Putamen (tissue), 1 donor: ENCODE measurements around the gene RAB39B.
"Not testable (repeated sequence)": the region's sequence is repeated elsewhere in the genome, so short reads cannot be mapped to it uniquely, and the experiment has no call there.

Source experiments
- DNase-seq: peaks from one replicate; pipeline ENCODE4 v3.0.0-alpha.2; 2016; ENCODE audit warnings: low spot score

RAB39B gene, protein sequence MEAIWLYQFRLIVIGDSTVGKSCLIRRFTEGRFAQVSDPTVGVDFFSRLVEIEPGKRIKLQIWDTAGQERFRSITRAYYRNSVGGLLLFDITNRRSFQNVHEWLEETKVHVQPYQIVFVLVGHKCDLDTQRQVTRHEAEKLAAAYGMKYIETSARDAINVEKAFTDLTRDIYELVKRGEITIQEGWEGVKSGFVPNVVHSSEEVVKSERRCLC

DNA sequence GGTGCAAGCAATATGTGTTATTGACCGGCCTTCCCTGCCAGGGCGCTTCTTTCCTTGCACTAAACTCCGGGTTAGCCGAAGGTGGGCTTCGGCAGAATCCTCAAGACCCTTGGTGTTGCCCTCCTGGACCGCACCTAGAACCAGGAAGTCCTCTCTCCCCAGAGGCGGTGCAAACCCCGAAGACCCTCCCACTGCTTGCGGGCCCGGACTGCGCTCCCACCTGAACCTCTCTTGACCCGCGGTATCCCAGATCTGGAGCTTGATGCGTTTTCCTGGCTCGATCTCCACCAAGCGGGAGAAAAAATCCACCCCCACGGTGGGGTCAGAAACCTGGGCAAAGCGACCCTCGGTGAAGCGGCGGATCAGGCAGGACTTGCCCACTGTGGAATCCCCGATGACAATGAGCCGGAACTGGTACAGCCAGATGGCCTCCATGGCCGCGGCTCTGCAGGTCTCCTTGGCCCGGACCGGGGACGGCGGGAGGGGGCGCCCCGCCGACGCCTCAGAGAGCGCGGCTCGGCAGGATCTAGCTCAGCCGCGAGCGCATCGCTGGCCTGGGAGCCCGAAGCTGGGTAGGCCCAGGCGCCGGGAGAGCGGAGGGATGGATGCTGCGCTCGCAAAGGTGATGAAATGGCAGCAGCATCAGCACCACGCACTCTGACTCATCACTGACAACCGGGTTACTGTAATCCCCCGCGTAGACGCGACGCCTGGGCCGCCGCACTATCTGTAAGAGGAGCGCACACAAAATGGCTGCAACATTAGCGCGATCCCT, at the start of gene RAB39B:
Gene RAB39B, minus strand, starts transcription at position 638 of the 775 bp plus-strand sequence. Its CDS starts 203 bp downstream, at position 435.
- DNase-seq: peak; percentile 70

DNA sequence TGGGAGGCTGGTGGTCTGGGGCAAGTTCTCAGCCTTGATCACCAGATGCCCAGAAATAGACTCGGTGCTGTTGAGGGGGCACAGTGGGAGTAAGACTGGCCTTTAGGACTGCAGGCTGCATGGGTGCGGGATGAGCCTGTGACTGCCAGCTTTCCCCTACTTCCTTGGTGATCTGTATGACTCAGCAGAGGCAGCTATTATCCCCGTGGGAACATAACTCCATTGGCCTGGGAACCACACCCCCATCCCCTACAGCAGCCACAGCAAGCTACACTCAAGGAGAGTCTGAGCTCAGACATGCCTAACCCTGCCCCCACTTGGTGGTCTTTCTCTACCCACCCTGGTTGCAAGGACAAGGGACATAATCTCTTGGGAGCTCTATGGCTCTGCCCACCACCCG, 49.5 kb upstream of the RAB39B start:
- DNase-seq: no peak

DNA sequence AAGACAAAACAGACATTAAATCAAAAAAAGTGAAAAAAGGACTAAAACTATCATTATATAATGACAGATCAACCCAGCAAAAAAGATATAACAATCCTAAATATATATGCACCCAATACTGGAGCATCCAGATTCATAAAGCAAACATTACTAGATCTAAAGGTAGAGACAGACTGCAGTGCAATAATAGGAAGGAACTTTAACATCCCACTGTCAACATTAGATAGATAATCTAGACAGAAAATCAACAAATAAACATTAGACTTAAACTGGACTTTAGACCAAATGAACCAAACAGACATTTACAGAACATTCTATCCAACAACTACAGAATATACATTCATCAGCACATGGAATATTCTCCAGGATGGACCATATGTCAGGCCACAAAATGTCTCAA, 29.5 kb upstream of the RAB39B start:
- DNase-seq: no peak

DNA sequence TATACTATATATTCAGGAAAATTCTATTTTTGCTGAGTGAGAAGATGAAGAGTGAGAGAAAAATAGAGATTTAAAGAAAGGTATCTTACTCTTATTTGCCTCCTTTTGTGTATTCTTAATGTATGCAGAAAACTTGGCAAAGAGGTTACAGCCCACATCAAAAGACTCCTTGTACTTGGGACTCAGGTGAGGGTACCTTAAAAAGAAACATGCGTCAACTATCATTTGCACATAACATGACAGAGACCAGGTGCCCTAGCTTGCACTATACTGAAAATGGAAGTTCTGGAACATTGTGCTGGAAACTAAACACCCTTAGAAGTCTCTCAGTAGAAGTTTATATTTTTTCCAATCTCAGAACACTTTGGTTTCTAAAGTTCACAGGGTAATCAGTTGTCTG, 15.6 kb upstream of the RAB39B start:
- DNase-seq: no peak

DNA sequence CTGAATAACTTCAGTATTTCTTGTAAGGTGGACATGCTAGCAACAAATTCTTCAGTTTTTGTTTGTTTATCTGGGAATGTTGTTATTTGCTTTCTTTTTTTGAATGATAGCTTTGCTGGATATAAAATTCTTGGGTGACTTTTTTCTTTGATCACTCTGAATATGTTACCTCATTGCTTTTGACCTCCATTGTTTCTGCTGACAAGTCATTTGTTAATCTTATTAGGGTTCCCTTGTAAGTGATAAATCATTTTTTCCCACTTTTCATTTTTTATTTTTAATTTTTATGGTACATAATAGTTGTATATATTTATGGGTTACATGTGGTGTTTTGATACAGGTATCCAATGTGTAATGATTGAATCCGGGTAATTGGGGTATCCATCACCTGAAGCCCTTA, 6.7 kb upstream of the RAB39B start:
- no peak for DNase-seq

DNA sequence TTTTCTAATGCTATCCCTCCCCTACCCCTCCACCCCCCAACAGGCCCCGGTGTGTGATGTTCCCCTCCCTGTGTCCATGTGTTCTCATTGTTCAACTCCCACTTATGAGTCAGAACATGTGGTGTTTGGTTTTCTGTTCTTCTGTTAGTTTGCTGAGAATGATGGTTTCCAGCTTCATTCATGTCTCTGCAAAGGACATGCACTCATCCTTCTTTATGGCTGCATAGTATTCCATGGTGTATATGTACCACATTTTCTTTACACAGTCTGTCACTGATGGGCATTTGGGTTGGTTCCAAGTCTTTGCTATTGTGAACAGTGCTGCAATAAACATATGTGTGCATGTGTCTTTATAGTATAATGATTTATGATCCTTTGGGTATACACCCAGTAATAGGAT, 3.7 kb upstream of the RAB39B start:
- DNase-seq: not testable (repeated sequence)

DNA sequence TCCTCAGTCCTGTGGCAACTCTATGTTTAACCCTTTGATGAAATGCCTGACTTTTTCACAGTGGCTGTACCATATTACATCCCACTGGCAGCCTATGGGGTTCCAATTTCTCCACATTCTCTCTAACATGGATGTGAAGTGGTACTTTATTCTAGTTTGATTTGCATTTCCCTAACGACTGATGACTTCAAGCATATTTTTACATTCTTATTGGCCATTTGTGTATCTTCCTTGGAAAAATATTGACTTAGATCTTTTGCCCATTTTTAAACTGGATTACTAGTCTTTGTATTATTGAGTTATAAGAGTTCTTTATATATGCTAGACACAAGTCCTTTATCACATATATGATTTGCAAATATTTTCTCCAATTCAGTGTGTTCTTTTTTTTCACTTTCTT, 2.1 kb upstream of the RAB39B start:
- no peak for DNase-seq

DNA sequence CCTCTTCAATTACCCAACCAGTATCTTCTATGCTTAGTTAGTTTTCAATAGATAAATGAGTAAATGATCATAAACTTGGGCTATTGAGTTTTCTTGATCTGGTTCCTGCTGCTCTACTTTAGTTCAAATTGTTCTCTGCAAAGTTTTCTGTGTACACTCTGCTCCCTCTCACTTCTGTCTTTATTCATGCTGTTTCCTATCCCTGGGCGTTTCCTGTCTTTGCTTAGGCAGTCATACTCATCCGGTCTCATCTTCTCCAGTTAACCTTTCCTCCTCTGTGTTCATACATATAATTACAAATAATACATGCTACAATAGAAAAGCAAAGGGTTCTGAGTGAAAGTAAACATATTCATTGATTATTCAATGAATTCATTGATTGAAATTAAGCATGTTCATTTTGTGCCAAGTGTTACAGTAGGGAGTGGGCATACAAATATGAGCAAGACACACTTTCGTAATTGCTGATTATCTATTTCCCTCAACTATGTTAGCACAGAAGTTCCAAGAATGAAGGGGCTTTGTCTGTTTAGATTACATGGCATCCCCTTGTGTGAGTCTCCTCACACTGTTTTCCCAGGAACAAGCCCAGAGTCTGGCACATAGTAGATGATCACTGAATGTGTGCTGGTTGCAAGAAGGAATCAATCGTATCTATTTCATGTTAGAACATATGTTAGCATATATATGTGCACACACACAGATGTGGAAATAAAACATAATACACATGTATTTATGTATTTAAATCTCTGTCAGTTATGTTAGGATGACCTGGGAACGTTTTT, 1.1 kb downstream of the RAB39B start:
- no peak for DNase-seq

DNA sequence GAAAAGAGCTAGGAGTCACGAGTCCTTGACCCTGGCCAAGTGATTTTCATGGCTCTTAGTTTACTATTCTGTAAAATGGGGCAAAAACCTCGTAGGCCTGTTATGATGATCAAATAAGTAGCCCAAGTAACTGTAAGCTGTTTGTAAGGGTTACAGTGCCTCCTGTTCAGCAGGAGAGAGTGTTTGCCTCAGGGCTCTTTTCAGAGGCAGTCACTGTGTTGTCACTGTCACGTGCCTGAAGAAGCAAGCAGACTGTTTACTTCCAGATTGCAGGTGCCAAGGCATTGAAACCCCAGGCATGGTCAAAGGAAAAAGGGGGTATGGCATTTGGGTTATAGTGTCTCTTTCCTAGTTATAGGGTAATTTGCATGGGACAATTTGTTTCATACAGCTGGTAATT, 4.5 kb downstream of the RAB39B start:
- no peak for DNase-seq

DNA sequence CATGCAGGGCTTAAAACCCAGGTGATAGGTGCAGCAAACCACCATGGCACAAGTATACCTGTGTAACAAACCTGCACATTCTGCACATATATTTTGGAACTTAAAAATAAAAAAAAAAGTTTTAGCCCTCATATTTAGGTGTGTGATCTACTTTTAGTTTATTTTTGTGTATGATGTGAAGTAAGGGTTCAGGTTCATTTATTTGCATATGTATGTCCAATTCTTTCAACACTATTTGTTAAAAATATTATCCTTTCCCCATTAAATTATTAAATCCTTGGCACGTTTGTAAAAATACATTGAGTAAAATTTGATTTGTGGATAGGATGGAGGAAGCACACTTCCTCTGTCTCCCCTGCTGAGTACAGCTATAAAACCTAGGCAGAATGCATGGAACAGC, 12.9 kb downstream of the RAB39B start:
- no peak for DNase-seq

DNA sequence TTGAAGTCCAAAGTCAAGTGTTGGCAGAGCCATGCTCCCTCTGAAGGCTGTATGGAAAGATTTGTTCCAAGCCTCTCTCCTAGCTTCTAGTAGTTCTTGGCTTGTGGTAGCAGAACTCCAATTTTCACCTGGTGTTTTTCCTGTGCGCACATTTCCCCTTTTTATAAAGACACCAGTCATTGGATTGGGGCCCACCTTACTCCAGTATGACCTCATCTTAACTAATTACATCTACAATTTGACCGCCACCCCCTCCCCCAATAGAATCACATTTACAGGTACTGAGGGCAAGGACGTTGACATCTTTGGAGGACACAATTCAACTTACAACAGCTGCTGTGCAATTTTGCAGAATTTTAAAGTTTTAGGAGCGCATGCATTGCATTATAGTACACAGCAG, 16.8 kb downstream of the RAB39B start:
- no peak for DNase-seq

DNA sequence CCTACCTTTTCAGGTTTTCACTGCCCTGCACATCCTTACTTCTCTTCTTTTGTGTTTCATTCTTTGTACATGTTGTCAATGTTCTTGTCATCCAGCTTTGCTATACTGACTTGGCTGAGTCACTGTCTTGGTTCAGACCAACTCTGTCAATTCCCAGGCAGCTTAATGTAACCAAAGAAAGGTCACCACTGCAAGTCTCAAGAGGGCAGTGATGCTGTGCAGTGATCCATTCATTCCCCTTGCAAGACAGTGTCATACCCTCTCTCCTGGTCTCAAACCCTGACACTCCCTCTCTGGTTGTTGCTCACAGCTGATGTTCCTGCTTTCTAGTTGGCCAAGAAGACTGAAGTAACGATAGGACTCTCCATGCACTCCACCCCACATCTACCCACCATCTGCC, 17.5 kb downstream of the RAB39B start:
- DNase-seq: no peak

DNA sequence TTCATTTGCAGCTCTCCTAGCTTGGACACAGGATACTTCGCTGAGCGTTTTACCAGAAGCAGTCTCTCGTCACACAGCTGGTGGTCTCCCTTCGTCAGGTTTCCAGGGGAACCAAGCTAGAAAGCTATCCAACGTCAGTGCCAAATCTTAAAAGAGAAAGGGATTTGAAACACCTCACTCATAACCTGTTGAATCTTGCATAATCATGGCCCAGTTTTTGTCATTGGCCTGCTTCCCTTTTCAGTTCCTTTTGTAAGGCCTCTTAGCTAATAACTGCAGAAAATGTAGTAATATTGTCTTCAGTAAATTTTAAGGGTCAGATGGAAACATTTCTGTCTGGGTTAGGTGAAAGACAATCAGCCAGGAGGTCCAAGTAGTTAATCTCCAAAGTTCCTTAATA, 22.0 kb downstream of the RAB39B start:
- no peak for DNase-seq

DNA sequence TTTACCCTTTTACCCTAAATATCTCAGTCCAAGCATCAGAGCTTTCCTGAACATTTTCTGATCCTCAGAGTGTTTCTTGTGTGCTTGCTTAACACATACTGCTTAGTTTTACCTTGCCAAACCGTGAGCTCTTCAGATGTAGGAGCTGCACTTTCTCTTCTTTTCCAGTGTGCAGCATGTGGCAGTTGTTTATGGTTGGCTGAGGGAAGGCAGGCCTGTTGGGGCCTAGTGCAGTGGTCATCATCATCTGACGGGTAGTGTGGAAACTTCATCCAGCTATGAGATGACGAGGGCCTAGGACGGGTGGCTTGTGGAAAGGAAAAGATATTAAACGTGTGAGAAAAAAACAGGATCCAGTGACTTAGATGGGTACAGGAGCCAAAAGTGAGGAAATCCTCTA, 26.6 kb downstream of the RAB39B start:
- DNase-seq: no peak

DNA sequence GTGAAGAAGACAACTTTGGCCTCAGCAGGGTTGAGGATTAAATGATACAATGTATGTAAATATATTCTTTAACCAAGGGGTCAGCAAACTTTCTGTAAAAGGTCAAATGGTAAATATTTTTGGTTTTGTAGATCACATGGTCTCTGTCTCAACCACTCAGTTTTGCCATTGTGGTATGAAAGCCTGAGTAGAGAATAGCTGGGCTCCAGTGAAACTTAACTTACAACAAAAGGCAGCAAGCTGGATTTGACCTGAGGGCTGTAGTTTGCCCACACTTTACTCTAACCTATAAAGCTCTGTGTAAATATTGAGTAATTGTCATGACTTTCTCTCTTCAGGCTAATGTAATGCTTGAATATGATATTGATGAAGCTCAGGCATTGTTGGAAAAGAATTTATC, 28.4 kb downstream of the RAB39B start:
- no peak for DNase-seq

DNA sequence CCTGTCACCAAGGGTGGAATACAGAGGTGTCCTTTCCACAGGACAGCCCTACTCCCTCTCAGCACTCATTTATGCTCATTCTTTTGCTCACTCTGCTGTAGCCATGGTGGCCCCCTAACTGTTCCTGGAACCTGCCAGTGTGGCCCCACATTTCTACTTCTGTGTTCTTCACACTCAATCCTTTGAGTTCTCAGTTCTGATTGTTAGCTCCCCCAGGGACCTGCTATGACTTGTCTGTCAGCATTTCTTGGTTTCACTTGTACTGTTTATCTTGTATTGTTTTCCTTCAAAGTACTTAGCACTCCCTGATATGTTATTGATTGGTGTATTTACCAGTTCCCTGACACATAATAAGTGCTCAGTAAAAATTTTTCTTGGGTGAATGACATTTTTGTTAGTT, 33.1 kb downstream of the RAB39B start:
- DNase-seq: no peak

DNA sequence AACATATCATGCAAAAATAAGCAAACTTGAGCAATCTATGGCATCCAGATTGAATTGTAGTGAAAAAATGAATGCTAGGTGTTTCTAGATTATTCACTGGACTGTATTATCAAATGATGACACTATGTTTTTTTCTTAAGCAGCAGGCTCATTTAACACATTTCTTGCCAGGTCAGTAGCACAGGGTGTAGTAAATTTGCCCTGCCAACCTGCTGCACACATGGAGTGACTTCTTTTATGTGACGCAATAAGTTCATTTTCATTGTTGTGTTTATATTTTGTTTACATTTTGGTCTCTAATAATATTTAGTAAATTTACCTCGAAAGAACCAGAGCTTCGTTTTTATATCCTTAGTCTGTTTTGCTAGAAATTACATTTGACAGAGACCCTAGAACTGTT, 38.5 kb downstream of the RAB39B start:
- DNase-seq: no peak

DNA sequence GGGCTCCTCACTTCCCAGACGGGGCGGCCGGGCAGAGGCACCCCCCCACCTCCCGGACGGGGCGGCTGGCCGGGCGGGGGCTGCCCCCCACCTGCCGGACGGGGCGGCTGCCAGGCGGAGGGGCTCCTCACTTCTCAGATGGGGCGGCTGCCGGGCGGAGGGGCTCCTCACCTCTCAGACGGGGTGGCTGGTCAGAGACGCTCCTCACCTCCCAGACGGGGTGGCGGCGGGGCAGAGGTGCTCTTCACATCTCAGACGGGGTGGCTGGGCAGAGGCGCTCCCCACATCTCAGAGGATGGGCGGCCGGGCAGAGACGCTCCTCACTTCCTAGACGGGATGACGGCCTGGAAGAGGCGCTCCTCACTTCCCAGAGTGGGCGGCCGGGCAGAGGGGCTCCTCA, 40.5 kb downstream of the RAB39B start:
- not testable (repeated sequence) for DNase-seq

DNA sequence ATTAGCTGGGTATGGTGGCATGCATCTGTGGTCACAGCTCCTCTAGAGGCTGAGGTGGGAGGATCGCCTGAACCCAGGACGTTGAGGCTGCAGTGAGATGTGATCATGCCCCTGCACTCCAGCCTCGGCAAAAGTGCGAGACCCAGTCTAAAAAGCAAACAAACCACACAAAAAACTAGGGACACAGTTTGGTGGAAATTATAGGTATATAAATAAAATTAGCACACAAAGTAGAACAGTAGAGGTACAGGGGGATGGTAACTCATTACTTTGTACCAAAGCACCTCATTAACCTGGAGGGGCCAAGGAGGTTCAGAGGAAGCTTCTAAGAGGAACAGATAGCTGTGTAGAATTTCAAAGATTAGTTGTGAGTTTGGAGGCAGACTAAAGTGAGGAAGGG, 42.9 kb downstream of the RAB39B start:
- no peak for DNase-seq

DNA sequence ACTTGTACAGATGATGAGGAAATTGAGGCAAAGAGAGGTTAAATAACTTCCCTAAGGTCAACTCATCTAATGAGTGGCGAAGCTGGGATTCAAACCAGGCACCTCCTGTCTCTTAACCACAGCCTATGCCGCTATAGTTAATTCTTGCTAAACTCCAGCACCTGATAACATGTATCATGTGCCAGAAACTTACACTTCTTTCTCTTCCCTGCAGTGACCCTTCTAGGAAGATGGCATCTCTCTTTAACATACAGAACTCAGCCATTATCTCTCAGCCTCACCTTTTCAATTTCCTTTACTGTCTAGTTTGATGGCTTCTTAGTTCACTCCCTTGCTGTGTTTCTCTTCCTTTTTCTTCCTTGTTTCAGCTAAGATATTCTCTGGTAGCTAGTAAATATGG, 45.5 kb downstream of the RAB39B start:
- no peak for DNase-seq

DNA sequence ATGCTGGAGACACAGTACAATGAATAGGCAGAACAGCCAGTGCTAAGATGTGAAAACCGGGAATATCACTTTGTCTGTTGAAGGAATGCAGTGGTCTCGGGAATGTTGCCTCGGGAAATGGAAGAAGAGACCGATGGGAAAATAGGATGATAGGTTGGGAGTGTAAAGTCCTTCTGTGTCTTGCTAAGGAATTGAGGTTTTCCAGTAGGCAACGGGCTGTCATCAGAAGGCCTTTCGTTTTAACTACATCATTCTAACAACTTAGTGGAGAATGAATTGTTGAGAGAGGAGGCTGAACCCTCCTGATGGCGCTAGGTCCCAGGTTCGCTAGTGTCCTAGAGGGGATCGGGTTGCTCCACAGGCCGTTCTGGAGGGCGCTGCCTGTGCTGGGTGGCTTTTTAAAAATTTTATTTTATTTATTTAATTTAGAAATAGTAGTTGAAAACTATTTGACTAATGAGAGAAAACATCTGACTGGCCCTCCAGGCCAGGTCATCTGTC, 47.3 kb downstream of the RAB39B start:
- peak; percentile 30 for DNase-seq

DNA sequence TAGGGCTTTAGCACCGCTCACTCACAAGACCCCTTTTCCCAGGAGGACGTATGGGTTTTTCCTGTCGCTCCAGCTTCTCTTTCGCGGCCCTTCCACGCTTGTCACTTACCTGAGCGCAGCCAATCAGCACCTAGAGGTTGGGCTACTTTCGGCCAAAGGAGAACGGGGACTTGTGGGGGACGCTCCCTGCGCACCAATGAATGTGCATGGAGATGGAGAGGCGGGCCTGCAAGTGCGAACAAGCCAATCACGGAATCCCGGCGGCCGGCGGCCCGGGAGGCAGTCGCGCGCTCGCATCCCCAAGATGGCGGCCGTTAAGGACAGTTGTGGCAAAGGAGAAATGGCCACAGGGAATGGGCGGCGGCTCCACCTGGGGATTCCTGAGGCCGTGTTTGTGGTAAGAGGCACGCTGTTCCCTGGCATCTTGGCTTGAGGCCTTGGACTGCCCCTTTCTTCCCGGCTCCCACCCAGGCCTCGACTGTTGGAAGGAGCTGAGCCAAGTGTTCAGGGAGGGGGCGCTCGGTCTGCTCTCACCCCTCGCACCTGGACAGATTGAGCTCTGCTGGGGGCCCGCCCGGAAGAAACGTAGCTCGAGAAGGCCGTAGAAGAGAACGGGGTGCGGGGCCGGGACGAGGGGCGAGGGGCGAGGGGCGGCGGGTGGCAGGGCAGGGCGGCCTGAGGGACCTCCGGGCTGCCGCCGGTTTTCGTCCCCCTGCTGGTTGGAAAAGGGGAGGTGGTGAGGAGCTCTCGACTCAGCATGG, 47.9 kb downstream of the RAB39B start, which contains the start of gene VBP1:
Gene VBP1, plus strand, starts transcription at position 282 of the 761 bp plus-strand sequence. Its CDS starts 23 bp downstream, at position 305.
- peak; percentile 96 for DNase-seq
